Fibroblast of skin of right quadriceps (primary cell): ENCODE results near the gene NRARP.

Experiments
- DNase-seq: peaks from one replicate; pipeline ENCODE4 v3.0.0-alpha.2; 2013

Gene NRARP

GRCh38 chr9:137255448-137256114, 46.5 kb downstream of the NRARP start:
- peak; percentile 28 for DNase-seq

GRCh38 chr9:137254624-137255447, 47.2 kb downstream of the NRARP start, which contains the start of gene NELFB:
Gene NELFB, plus strand, starts transcription at chr9:137255327.
- DNase-seq = peak; percentile 86

GRCh38 chr9:137253717-137254623, 48.1 kb downstream of the NRARP start:
- no peak for DNase-seq

GRCh38 chr9:137252555-137253506, 49.2 kb downstream of the NRARP start:
- no peak for DNase-seq

- DNase-seq = no peak
Measured at GRCh38 chr9:137251490-137252268, 50.4 kb downstream of the NRARP start.

- no peak for DNase-seq
Measured at GRCh38 chr9:137251194-137251461, 50.9 kb downstream of the NRARP start, which contains the start of gene STPG3. Gene STPG3, plus strand, starts transcription at chr9:137251286. Its CDS starts 1 bp downstream, at chr9:137251287.

- DNase-seq = no peak
Measured at GRCh38 chr9:137250329-137251193, 51.5 kb downstream of the NRARP start.
